ENCODE data around the gene BCL2A1. TPM values are rescaled to one million over a fixed set of nuclear protein-coding genes. Genes with fewer than 3 reads are reported as not detected.
A peak's percentile ranks its signal among the peaks of the same experiment; 100 is the strongest.
"Not testable (repeated sequence)": the region's sequence is repeated elsewhere in the genome, so short reads cannot be mapped to it uniquely, and the experiment has no call there.

Gene BCL2A1
- total RNA-seq, 1 experiment from 2014 or later: 102 TPM

DNA sequence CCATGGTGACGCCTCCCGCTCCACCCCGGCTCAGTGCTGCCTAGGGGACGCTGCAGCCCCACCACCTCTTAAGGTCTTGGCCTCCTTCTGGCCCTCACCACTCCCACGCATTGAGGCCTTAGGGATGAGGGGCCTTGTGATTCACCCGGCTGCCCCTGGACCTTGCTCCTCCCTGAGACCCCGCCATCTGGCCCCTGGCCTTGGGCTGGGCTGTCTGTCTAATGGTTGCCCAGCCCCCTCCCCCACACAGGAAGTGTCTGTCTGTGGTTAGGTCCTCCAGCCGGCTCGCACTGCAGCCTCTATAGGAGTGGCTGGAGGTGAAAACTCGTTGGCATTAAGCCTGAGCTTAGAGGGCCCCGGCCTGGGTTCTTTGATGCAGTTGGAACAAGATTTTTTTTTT, 52.7 kb downstream of the BCL2A1 start:
- in situ Hi-C loops (cut with HindIII; ENCODE audit: low pct_unique_long_range_greater_than_20kb, low sequenced_read_pairs): no loop called here
- no peak for DNase-seq (ENCODE audit: low read depth, low spot score)

DNA sequence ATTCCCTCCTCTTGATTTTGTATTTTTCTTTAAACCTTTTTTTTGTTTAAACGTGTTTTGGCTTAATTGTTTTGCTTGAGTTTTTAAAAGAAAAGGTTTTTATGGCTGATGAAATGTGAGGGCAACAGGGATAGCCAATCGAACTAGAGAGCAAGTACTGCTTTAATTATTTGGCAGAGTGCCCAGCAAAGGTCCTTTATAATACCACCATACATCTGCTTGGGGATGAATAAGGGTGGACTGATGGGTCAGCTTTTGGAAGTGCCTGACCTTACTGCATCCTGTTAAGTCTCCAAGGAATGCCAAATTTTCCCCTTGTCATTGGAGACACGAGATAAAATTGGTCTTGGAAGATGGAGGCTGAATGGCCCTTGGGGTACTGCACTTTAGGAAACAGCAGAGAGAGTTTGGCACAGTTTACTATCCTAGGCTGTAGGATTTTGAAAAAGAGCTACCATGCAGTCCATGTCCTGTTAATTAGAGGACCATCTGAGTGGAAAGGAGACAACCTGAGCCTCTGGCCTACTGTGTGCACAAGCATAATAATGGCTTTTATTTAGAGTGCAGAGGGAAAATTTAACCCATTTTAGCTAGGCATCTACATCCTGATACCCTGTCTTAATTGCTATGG, 54.4 kb downstream of the BCL2A1 start:
- in situ Hi-C loops (cut with HindIII; ENCODE audit: low pct_unique_long_range_greater_than_20kb, low sequenced_read_pairs): no loop called here
- DNase-seq (ENCODE audit: low read depth, low spot score): peak; percentile 45

DNA sequence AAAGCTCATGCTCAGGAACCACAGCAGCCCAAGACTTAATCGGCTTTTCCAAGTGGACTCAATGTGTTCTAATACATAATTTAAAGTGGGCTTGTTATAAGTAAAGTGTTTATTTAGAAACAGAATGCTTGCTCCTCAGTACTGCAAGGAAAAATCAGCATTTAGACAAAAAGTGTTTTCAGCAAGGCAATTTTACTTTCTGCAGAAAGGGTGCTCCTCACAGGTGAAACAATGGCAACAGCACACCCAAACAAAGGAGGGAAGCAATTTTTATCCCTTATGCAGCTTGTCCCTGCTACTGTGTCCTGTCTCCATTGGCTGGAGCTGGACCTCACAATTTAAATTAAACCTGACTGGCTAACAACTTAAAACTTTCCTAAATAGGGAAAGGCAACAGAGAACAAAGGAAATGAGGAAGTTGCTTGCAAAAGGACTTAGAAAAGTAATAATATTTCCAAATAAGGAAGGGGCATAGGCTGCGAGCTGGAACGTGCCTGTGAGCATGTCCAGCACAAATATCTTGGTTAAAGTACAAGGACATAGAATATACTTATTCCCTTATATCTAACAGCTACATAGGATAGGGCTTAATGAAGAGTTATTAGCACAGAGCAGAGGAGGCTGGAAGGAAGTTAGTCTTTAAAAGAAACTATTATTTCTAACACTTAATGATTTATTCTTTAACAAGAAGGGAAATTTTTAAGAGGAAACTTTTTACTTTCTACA, 55.1 kb downstream of the BCL2A1 start:
- not testable (repeated sequence) for DNase-seq (ENCODE audit: low read depth, low spot score)

DNA sequence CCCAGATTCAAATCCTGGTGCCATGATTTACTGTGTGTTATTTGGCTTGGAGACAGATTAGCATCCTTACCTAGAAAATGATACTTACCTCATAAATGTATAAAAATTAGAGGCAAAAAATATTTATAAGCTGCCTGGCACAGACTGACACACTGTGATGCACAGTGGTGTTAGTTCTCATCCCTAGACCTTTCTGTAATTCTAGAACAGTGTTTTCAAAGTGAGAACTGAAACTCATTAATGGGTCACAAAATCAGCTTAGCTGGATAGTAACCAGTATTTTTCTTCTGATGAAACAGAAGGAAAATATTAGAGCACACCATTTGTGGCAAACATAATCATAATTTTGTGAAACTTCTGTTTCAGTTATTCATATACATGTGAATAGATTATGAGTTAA, 56.3 kb downstream of the BCL2A1 start:
- in situ Hi-C loops (cut with HindIII; ENCODE audit: low pct_unique_long_range_greater_than_20kb, low sequenced_read_pairs): no loop called here

More for the DNA sequence above, 55.1 kb downstream of the BCL2A1 start:
- in situ Hi-C loops (cut with HindIII; ENCODE audit: low pct_unique_long_range_greater_than_20kb, low sequenced_read_pairs): not testable (repeated sequence)

More for the DNA sequence above, 56.3 kb downstream of the BCL2A1 start:
- DNase-seq (ENCODE audit: low read depth, low spot score): no peak

Other genes with a start within 250 kb of the BCL2A1 start
- 76.4 and 89.9 TPM in 2 replicates for gene MTHFS, start 74.2 kb downstream of the BCL2A1 start, total RNA-seq (2014; rRNA removed; shearing (Covaris generic))
- gene ZFAND6, start 88.5 kb upstream of the BCL2A1 start, total RNA-seq (2014; rRNA removed; shearing (Covaris generic)): 137 and 145 TPM in 2 replicates
- gene FAH, start 181.8 kb upstream of the BCL2A1 start, total RNA-seq (2014; rRNA removed; shearing (Covaris generic)): 59.0 and 60.7 TPM in 2 replicates